GM19193 (cell line): ENCODE data around the gene LEF1.

Source experiments
- POLR2A ChIP-seq: IDR thresholded peaks from 4 replicates; pipeline ENCODE4 v1.6.1; 2011; ENCODE audit not compliant: insufficient read depth, insufficient read length; ENCODE audit errors: extremely low read depth

The LEF1 gene

GRCh38 chr4:108168160-108168670 lies 517 bp downstream of the LEF1 start:
- no peak for TF ChIP-seq POLR2A

- no peak for TF ChIP-seq POLR2A
Observed at GRCh38 chr4:108166441-108167315, 2.1 kb downstream of the LEF1 start.

- no peak for TF ChIP-seq POLR2A
Observed at GRCh38 chr4:108166038-108166437, 2.7 kb downstream of the LEF1 start.

- no peak for TF ChIP-seq POLR2A
Observed at GRCh38 chr4:108165586-108165985, 3.1 kb downstream of the LEF1 start.

- TF ChIP-seq POLR2A = no peak
Observed at GRCh38 chr4:108163351-108163750, 5.4 kb downstream of the LEF1 start.

GRCh38 chr4:108160741-108161352 lies 7.9 kb downstream of the LEF1 start:
- no peak for TF ChIP-seq POLR2A

GRCh38 chr4:108159845-108160244 lies 8.9 kb downstream of the LEF1 start:
- no peak for TF ChIP-seq POLR2A

- TF ChIP-seq POLR2A = no peak
Observed at GRCh38 chr4:108157655-108158054, 11.1 kb downstream of the LEF1 start.

GRCh38 chr4:108156391-108156790 lies 12.3 kb downstream of the LEF1 start:
- no peak for TF ChIP-seq POLR2A

GRCh38 chr4:108155373-108155772 lies 13.4 kb downstream of the LEF1 start:
- no peak for TF ChIP-seq POLR2A

GRCh38 chr4:108152980-108153379 lies 15.8 kb downstream of the LEF1 start:
- no peak for TF ChIP-seq POLR2A

GRCh38 chr4:108149588-108150380 lies 18.9 kb downstream of the LEF1 start:
- no peak for TF ChIP-seq POLR2A

GRCh38 chr4:108148316-108148715 lies 20.4 kb downstream of the LEF1 start:
- no peak for TF ChIP-seq POLR2A

GRCh38 chr4:108146819-108147218 lies 21.9 kb downstream of the LEF1 start:
- no peak for TF ChIP-seq POLR2A

GRCh38 chr4:108146336-108146735 lies 22.4 kb downstream of the LEF1 start:
- no peak for TF ChIP-seq POLR2A
